B cell (primary cell): Measurements from ENCODE around the gene UBE3C. TPM values are rescaled to one million over a fixed set of nuclear protein-coding genes. Genes with fewer than 3 reads are reported as not detected.

ENCODE experiments used
- ATAC-seq: fragments of 200-7000 bp; cut with Tn5 transposase; one replicate; pipeline ENCODE4 v1.10.0; 2021; ENCODE audit warnings: low read depth, mild to moderate bottlenecking, moderate number of reproducible peaks, moderate library complexity
- CTCF ChIA-PET: fragments of 350-600 bp; sonication (Branson Sonifier 250); formaldehyde crosslinking; loops from one replicate; lab custom pipeline; 2021; ENCODE audit warnings: antibody characterized with exemption, inconsistent platforms; lab: Charles Lee
- POLR2A ChIA-PET: fragments of 350-600 bp; sonication (Branson Sonifier 250); formaldehyde crosslinking; loops from one replicate; lab custom pipeline; 2021; ENCODE audit warnings: antibody characterized with exemption; lab: Charles Lee
- DNase-seq: peaks from one replicate; pipeline ENCODE4 v3.0.0; 2013
- H2AFZ ChIP-seq: 2 replicates; pipeline ENCODE4 v1.6.1; 2012; ENCODE audit warnings: mild to moderate bottlenecking, low read depth, low read length; ENCODE audit not compliant: insufficient read depth, poor library complexity, severe bottlenecking
- H3K27ac ChIP-seq, 2 donors: 1 replicate in 1 of 2; 2 replicates in 1 of 2; pipeline ENCODE4 v1.5.1; 2012 to 2013; ENCODE audit warnings: low read length in 2 of 2, mild to moderate bottlenecking in 2 of 2, moderate library complexity in 1 of 2
- H3K27me3 ChIP-seq, 4 experiments: fragments of 200-600 bp in 1 of 4; sonication (generic) in 1 of 4; replicated peaks in 1 of 4; 1 replicate in 2 of 4; 2 replicates in 2 of 4; pipeline versions ENCODE4 v1.6.1 to v1.7.0; 2013 to 2016; ENCODE audit warnings: low read length in 3 of 4, mild to moderate bottlenecking in 2 of 4, mixed read lengths in 1 of 4, moderate library complexity in 1 of 4; ENCODE audit not compliant: insufficient read depth in 4 of 4, control insufficient read depth in 3 of 4; ENCODE audit errors: control extremely low read depth in 1 of 4
- H3K36me3 ChIP-seq, 2 experiments: replicated peaks in 1 of 2; 1 replicate in 1 of 2; 2 replicates in 1 of 2; pipeline versions ENCODE4 v1.6.1 to v1.7.1; 2013; ENCODE audit warnings: low read length in 1 of 2; ENCODE audit not compliant: insufficient read depth in 2 of 2, control insufficient read depth in 1 of 2; ENCODE audit errors: control extremely low read depth in 1 of 2, extremely low read depth in 1 of 2
- H3K4me1 ChIP-seq, 2 donors: fragments of 200-600 bp in 1 of 2; sonication (generic) in 1 of 2; 1 replicate in 1 of 2; 2 replicates in 1 of 2; pipeline versions ENCODE4 v1.5.1 to v1.6.1; 2013 to 2017; ENCODE audit warnings: low read length in 2 of 2; ENCODE audit not compliant: control insufficient read depth in 2 of 2, insufficient read depth in 2 of 2
- H3K4me2 ChIP-seq: replicated peaks from 2 replicates; pipeline ENCODE3; 2012; ENCODE audit warnings: mild to moderate bottlenecking, low read depth, low read length; ENCODE audit not compliant: poor library complexity, severe bottlenecking
- H3K4me3 ChIP-seq, 5 experiments: fragments of 200-600 bp in 1 of 5; sonication (generic) in 1 of 5; 1 replicate in 3 of 5; 2 replicates in 2 of 5; pipeline versions ENCODE4 v1.5.1 to v1.7.0; 2011 to 2016; ENCODE audit warnings: low read length in 4 of 5, mild to moderate bottlenecking in 4 of 5, low read depth in 2 of 5, control low read depth in 1 of 5, moderate library complexity in 1 of 5; ENCODE audit not compliant: insufficient read depth in 1 of 5; ENCODE audit errors: control extremely low read depth in 1 of 5, extremely low read depth in 1 of 5
- H3K79me2 ChIP-seq: fragments of 200-600 bp; sonication (generic); one replicate; pipeline ENCODE4 v1.6.0; 2016; ENCODE audit warnings: low read length; ENCODE audit not compliant: control insufficient read depth, insufficient read depth
- H3K9ac ChIP-seq: fragments of 200-600 bp; sonication (generic); 2 replicates; pipeline ENCODE4 v1.6.1; 2017; ENCODE audit warnings: mild to moderate bottlenecking, low read length, moderate library complexity
- H3K9me3 ChIP-seq, 3 donors: one replicate each; pipeline versions ENCODE4 v1.6.1 to v1.7.1; 2013; ENCODE audit warnings: low read length in 2 of 3; ENCODE audit not compliant: control insufficient read depth in 2 of 3, insufficient read depth in 1 of 3; ENCODE audit errors: control extremely low read depth in 1 of 3
- H4K20me1 ChIP-seq: 2 replicates; pipeline ENCODE4 v1.6.0; 2012; ENCODE audit warnings: mild to moderate bottlenecking, low read length; ENCODE audit not compliant: insufficient read depth, control insufficient read depth, poor library complexity, severe bottlenecking
- H3K27ac Mint-ChIP-seq: one replicate; pipeline ENCODE4 v1.8.0; 2021; ENCODE audit warnings: mixed read lengths
- H3K27me3 Mint-ChIP-seq: one replicate; pipeline ENCODE4 v1.8.0; 2021; ENCODE audit warnings: mixed read lengths
- H3K4me1 Mint-ChIP-seq: one replicate; pipeline ENCODE4 v1.8.0; 2021; ENCODE audit warnings: mixed read lengths
- H3K4me3 Mint-ChIP-seq: one replicate; pipeline ENCODE4 v1.8.0; 2021; ENCODE audit warnings: mixed read lengths
- H3K9me3 Mint-ChIP-seq: one replicate; pipeline ENCODE4 v1.8.0; 2022; ENCODE audit warnings: mixed read lengths; ENCODE audit not compliant: insufficient read depth
- CTCF ChIP-seq: fragments of 200-600 bp; IDR thresholded peaks from one replicate; pipeline ENCODE4 v1.8.0; 2022; ENCODE audit warnings: antibody characterized with exemption, mild to moderate bottlenecking
- EZH2 ChIP-seq: IDR thresholded peaks from 2 replicates; pipeline ENCODE4 v1.6.1; 2012; ENCODE audit warnings: borderline replicate concordance, low read depth, mild to moderate bottlenecking, moderate library complexity, low read length; ENCODE audit not compliant: insufficient read depth, poor library complexity, severe bottlenecking
- WGBS: methylation state at CpG from one replicate; pipeline ENCODE4 v1.1.5; 2013; ENCODE audit warnings: missing lambda C conversion rate; ENCODE audit not compliant: insufficient coverage; 5-methylcytosine and 5-hydroxymethylcytosine counted together
- intact Hi-C: fragments of 100-400 bp; cut with micrococcal nuclease; formaldehyde crosslinking; loops from one replicate; pipeline ENCODE4 v1.10.0; 2022
- polyA plus RNA-seq: library from polyadenylated mRNA; depleted of rRNA; stranded (reverse); fragments of >200 nt; gene quantifications from 2 replicates; pipeline ENCODE4 v1.2.3, GENCODE V29; 2012
- total RNA-seq, 2 donors: library from RNA; stranded (reverse); fragments of 120-200 nt in 1 of 2; gene quantifications; 1 replicate in 1 of 2; 2 replicates in 1 of 2; pipeline versions ENCODE4 v1.2.3 to v1.2.4, GENCODE V29; 2013 to 2022

UBE3C gene
- total and polyA plus RNA-seq, 2 donors (not counting 1 experiment from before 2014, with no cell fraction given): 17.8 to 66.5 TPM

GRCh38 chr7:157234271-157234670, 95.5 kb downstream of the UBE3C start:
- Histone ChIP-seq H3K27me3 (no peaks in the 10 kb centered on the region), H3K4me1 (no peaks in the 10 kb centered on the region), H3K79me2 (no peaks in the 10 kb centered on the region), H4K20me1 (no peaks in the 10 kb centered on the region), H3K36me3 (peaks cover 4 to 46% of the 10 kb centered on the region in 2 experiments), H3K27ac (no peak overlapping the region), H3K9me3 (no peaks in the 10 kb centered on the region), H3K4me3 (no peak overlapping the region), H3K4me2 (no peak overlapping the region), H3K9ac (no peak overlapping the region), H2AFZ (no peak overlapping the region)
- no peak for TF ChIP-seq EZH2
- TF ChIP-seq CTCF: no peak
- Mint-ChIP-seq H3K4me1 (no peaks in the 10 kb centered on the region), H3K27ac (no peak overlapping the region), H3K9me3 (no peaks in the 10 kb centered on the region), H3K4me3 (no peak overlapping the region), H3K27me3 (no peaks in the 10 kb centered on the region)
- intact Hi-C loops: no loop called here
- no peak for DNase-seq
- 96% methylated on average over 4 of the region's 5 CpGs for WGBS
- no peak for ATAC-seq
- POLR2A ChIA-PET: no interaction called here
- CTCF ChIA-PET: interaction anchor here (0.8 to 1.6 kb wide), 2 partner anchors 8 to 15 kb away, joined by 3 to 7 read pairs; no protein-coding TSS in a partner anchor

DNA sequence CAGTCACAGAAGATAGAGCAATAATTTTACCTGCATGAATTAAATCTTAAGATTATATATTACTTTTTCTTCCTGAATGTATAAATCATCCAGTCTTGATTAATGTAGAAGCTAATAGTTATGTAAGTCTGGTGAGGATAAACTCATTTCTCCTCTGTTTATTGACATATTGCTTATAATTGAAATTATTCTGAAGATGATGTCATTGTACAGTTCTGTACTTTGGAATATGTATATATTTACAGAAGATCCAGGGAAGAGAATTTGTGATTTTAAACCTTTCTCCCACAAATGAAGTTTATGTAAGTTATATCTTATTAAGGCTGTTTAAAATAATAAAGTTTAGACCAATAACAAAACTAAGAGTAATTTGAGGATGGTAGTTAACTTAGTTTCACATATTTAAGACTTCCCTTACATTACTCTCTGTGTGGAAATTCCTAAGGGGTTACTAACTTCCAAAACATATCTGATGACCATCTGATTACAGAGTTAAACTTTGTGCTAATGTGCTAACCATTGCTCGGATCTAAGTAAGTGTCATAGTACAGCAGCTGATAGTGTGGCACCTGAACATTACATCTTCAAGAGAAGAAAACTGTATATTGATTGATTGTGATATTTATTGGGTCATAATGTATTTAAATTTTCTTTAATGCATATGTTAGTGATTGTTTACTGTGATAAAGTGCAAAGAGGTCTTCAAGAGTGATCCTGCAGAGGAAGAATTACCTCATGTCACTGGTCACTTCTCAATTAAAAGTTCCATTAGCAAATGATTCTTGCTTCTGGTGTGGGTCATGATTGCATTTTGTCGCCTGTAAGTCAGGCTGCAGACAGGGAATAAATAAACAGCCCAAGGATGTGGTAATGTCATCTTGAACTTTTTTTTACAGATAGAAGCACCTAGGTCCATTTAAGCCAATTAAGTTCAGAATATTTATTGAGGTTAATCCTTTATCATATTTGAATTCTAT, 96.9 kb downstream of the UBE3C start:
- Histone ChIP-seq H3K4me1 (no peaks in the 10 kb centered on the region), H3K36me3 (peaks cover 4 to 45% of the 10 kb centered on the region in 2 experiments), H3K4me3 (no peak overlapping the region), H2AFZ (no peak overlapping the region), H3K27ac (no peak overlapping the region), H3K9me3 (no peaks in the 10 kb centered on the region), H4K20me1 (no peaks in the 10 kb centered on the region), H3K9ac (no peak overlapping the region), H3K79me2 (no peaks in the 10 kb centered on the region), H3K27me3 (no peaks in the 10 kb centered on the region), H3K4me2 (no peak overlapping the region)
- POLR2A ChIA-PET: no interaction called here
- CTCF ChIA-PET: no interaction called here
- H3K9me3 Mint-ChIP-seq: no peaks in the 10 kb centered on the region
- no peaks in the 10 kb centered on the region for H3K27me3 Mint-ChIP-seq
- H3K27ac Mint-ChIP-seq: no peak overlapping the region
- DNase-seq: no peak
- ATAC-seq: no peak
- intact Hi-C loops: no loop called here
- no peak overlapping the region for H3K4me3 Mint-ChIP-seq
- no peak for TF ChIP-seq CTCF
- no peak for TF ChIP-seq EZH2
- H3K4me1 Mint-ChIP-seq: no peaks in the 10 kb centered on the region
- WGBS: no CpG with 5 or more reads among the region's 2 CpGs
